HCT116 (cell line): ENCODE data around the gene DENND1A. TPM values are rescaled to one million over a fixed set of nuclear protein-coding genes. Genes with fewer than 3 reads are reported as not detected.

Source experiments
- ATAC-seq: fragments of 200-7000 bp; cut with Tn5 transposase; 2 replicates; pipeline ENCODE4 v1.9.1; 2020; ENCODE audit warnings: mild to moderate bottlenecking, moderate library complexity
- BruUV-seq: library from RNA; stranded (reverse); fragments of 400-500 nt; replicated peaks from 2 replicates; lab custom pipeline; 2021; lab: Mats Ljungman, UMichigan
- CTCF ChIA-PET: fragments of 300-600 bp; sonication (Branson Sonifier 250); formaldehyde crosslinking; loops from one replicate; lab custom pipeline; 2021; ENCODE audit warnings: antibody characterized with exemption; lab: Charles Lee
- POLR2A ChIA-PET: fragments of 300-600, 350-600 bp; sonication (Branson Sonifier 250); formaldehyde crosslinking; loops from one replicate; lab custom pipeline; 2021; ENCODE audit warnings: antibody characterized with exemption; lab: Charles Lee
- RAD21 ChIA-PET, 2 experiments: fragments of 300-600 bp; sonication (Branson Sonifier 250); formaldehyde crosslinking; loops; one replicate each; lab custom pipeline; 2023; ENCODE audit warnings: low total read pairs in 2 of 2; ENCODE audit not compliant: uncharacterized antibody in 2 of 2, unreplicated experiment in 2 of 2, low non-redundant PET in 1 of 2; lab: Charles Lee
- DNase-seq: peaks from one replicate; pipeline ENCODE4 v3.0.0-alpha.2; 2010; ENCODE audit warnings: low read depth, low spot score
- H2AFZ ChIP-seq: fragments of 200-600 bp; shearing (Covaris generic), sonication (generic); 2 replicates; pipeline ENCODE4 v1.6.1; 2017; ENCODE audit warnings: low read depth, mixed run types, mixed read lengths, antibody characterized with exemption, low read length; ENCODE audit not compliant: poor library complexity, severe bottlenecking
- H3K27ac ChIP-seq: 2 replicates; pipeline ENCODE4 v1.5.1; 2012; ENCODE audit warnings: low read depth, low read length
- H3K27me3 ChIP-seq: fragments of 200-600 bp; sonication (generic); 2 replicates; pipeline ENCODE4 v1.6.1; 2016; ENCODE audit warnings: mixed run types, low read length, mixed read lengths; ENCODE audit not compliant: insufficient read depth
- H3K36me3 ChIP-seq, 2 experiments: fragments of 200-500 bp in 1 of 2; fragments of 200-600 bp in 1 of 2; sonication (Bioruptor generic) in 1 of 2; sonication (generic) in 1 of 2; 2 replicates each; pipeline versions ENCODE4 v1.5.1 to v1.6.1; 2014 to 2016; ENCODE audit warnings: low read length in 2 of 2, inconsistent platforms in 1 of 2, mixed read lengths in 1 of 2, mixed run types in 1 of 2; ENCODE audit not compliant: insufficient read depth in 2 of 2, control insufficient read depth in 1 of 2
- H3K4me1 ChIP-seq, 2 experiments: fragments of 200-600 bp in 1 of 2; sonication (generic) in 1 of 2; 2 replicates each; pipeline versions ENCODE4 v1.5.1 to v1.6.1; 2012 to 2017; ENCODE audit warnings: low read length in 2 of 2, inconsistent platforms in 1 of 2, mild to moderate bottlenecking in 1 of 2, mixed read lengths in 1 of 2, mixed run types in 1 of 2, moderate library complexity in 1 of 2; ENCODE audit not compliant: insufficient read depth in 2 of 2, control insufficient read depth in 1 of 2
- H3K4me2 ChIP-seq: fragments of 200-600 bp; sonication (generic); 2 replicates; pipeline ENCODE4 v1.6.1; 2017; ENCODE audit warnings: mixed run types, low read length, mixed read lengths
- H3K4me3 ChIP-seq, 2 experiments: fragments of 200-600 bp in 1 of 2; sonication (generic) in 1 of 2; replicated peaks in 1 of 2; 2 replicates each; pipeline ENCODE4 v1.5.1; 2011 to 2016; ENCODE audit warnings: low read length in 2 of 2, control low read depth in 1 of 2, low read depth in 1 of 2, mild to moderate bottlenecking in 1 of 2, mixed read lengths in 1 of 2, mixed run types in 1 of 2
- H3K79me2 ChIP-seq: fragments of 200-600 bp; sonication (generic); 2 replicates; pipeline ENCODE4 v1.6.1; 2017; ENCODE audit warnings: mild to moderate bottlenecking, mixed run types, low read length, moderate library complexity, mixed read lengths; ENCODE audit not compliant: insufficient read depth
- H3K9ac ChIP-seq: fragments of 200-600 bp; sonication (generic); 2 replicates; pipeline ENCODE4 v1.6.1; 2016; ENCODE audit warnings: low read length, mixed read lengths
- H3K9me2 ChIP-seq: fragments of 200-600 bp; sonication (generic), shearing (Covaris generic); 2 replicates; pipeline ENCODE4 v1.6.1; 2017; ENCODE audit warnings: mixed run types, mild to moderate bottlenecking, moderate library complexity; ENCODE audit not compliant: insufficient read depth
- H3K9me3 ChIP-seq, 2 experiments: fragments of 200-500 bp in 1 of 2; fragments of 200-600 bp in 1 of 2; sonication (Bioruptor generic) in 1 of 2; sonication (generic) in 1 of 2; 2 replicates each; pipeline ENCODE4 v1.6.1; 2014 to 2017; ENCODE audit warnings: low read length in 2 of 2, mixed read lengths in 2 of 2, inconsistent platforms in 1 of 2, low read depth in 1 of 2, mild to moderate bottlenecking in 1 of 2, mixed run types in 1 of 2, moderate library complexity in 1 of 2; ENCODE audit not compliant: control insufficient read depth in 1 of 2, insufficient read depth in 1 of 2
- H4K20me1 ChIP-seq: fragments of 200-600 bp; sonication (generic), shearing (Covaris generic); 2 replicates; pipeline ENCODE4 v1.6.1; 2017; ENCODE audit warnings: mixed run types, mild to moderate bottlenecking, moderate library complexity; ENCODE audit not compliant: insufficient read depth
- ATF3 ChIP-seq: IDR thresholded peaks from 2 replicates; pipeline ENCODE4 v1.6.1; 2012
- CBX3 ChIP-seq: IDR thresholded peaks from 2 replicates; pipeline ENCODE4 v1.6.1; 2012; ENCODE audit warnings: low read depth
- CEBPB ChIP-seq: IDR thresholded peaks from 2 replicates; pipeline ENCODE4 v1.6.1; 2012; ENCODE audit warnings: low read depth
- EGR1 ChIP-seq: IDR thresholded peaks from 2 replicates; pipeline ENCODE4 v1.6.1; 2012; ENCODE audit warnings: low read depth
- ELF1 ChIP-seq: IDR thresholded peaks from 2 replicates; pipeline ENCODE4 v1.6.1; 2012; ENCODE audit warnings: low read depth, borderline replicate concordance
- EZH2 ChIP-seq: fragments of 200-600 bp; sonication (generic); IDR thresholded peaks from 2 replicates; pipeline ENCODE4 v1.6.1; 2017; ENCODE audit warnings: antibody characterized with exemption, mixed run types
- EZH2phosphoT487 ChIP-seq: fragments of 200-600 bp; IDR thresholded peaks from 2 replicates; pipeline ENCODE4 v1.6.1; 2018; ENCODE audit warnings: antibody characterized with exemption, borderline replicate concordance
- JUND ChIP-seq: IDR thresholded peaks from 2 replicates; pipeline ENCODE4 v1.6.1; 2012
- MAX ChIP-seq: IDR thresholded peaks from 2 replicates; pipeline ENCODE4 v1.6.1; 2012
- POLR2A ChIP-seq: IDR thresholded peaks from 2 replicates; pipeline ENCODE4 v1.7.0; 2011; ENCODE audit warnings: borderline replicate concordance; ENCODE audit not compliant: insufficient read depth, insufficient read length; ENCODE audit errors: extremely low read depth
- POLR2AphosphoS5 ChIP-seq: IDR thresholded peaks from 2 replicates; pipeline ENCODE4 v1.6.1; 2011; ENCODE audit warnings: mild to moderate bottlenecking, low read depth, low read length, moderate library complexity
- RAD21 ChIP-seq: IDR thresholded peaks from 2 replicates; pipeline ENCODE4 v1.6.1; 2012; ENCODE audit warnings: low read depth, mild to moderate bottlenecking
- REST ChIP-seq: IDR thresholded peaks from 2 replicates; pipeline ENCODE4 v1.6.1; 2012; ENCODE audit warnings: low read depth
- SIN3A ChIP-seq: IDR thresholded peaks from 2 replicates; pipeline ENCODE4 v1.6.1; 2012; ENCODE audit warnings: low read depth
- SP1 ChIP-seq: IDR thresholded peaks from 2 replicates; pipeline ENCODE4 v1.6.1; 2012; ENCODE audit warnings: low read depth
- ZFX ChIP-seq: fragments of 450-650 bp; IDR thresholded peaks from 2 replicates; pipeline ENCODE4 v1.6.1; 2017
- ZNF274 ChIP-seq: fragments of 200-500 bp; sonication (Bioruptor generic); IDR thresholded peaks from 2 replicates; pipeline ENCODE4 v1.6.1; 2014; ENCODE audit warnings: mild to moderate bottlenecking, low read depth, low read length, inconsistent platforms
- intact Hi-C: fragments of 100-400 bp; cut with micrococcal nuclease; formaldehyde crosslinking; loops from 2 replicates; pipeline ENCODE4 v1.10.0; 2022
- total RNA-seq: library from RNA; stranded (reverse); gene quantifications from one replicate; pipeline ENCODE4 v1.2.1, GENCODE V29; 2021; ENCODE audit not compliant: unreplicated experiment
- TF ChIP-seq, protein P1 (sequence below), 3 experiments: fragments of 200-600 bp in 1 of 3; sonication (generic) in 1 of 3; IDR thresholded peaks in 2 of 3; conservative IDR thresholded peaks in 1 of 3; 2 replicates each; pipeline ENCODE4 v1.5.1; 2012 to 2017; ENCODE audit warnings: low read depth in 2 of 3, low read length in 2 of 3, antibody characterized with exemption in 1 of 3, borderline replicate concordance in 1 of 3, control low read depth in 1 of 3, mild to moderate bottlenecking in 1 of 3, mixed read lengths in 1 of 3, mixed run types in 1 of 3, moderate library complexity in 1 of 3; ENCODE audit not compliant: insufficient read depth in 1 of 3

Gene DENND1A
- total RNA-seq, 1 experiment from 2014 or later: 33.0 TPM

GRCh38 chr9:123607479-123607878 lies 322.4 kb downstream of the DENND1A start:
- H3K4me2 ChIP-seq: no peak overlapping the region
- no peak overlapping the region for H3K9ac ChIP-seq
- no peaks in the 10 kb centered on the region for H3K9me3 ChIP-seq
- H3K27ac ChIP-seq: no peak overlapping the region
- ChIA-PET CTCF (no interaction called here), POLR2A (no interaction called here), RAD21 (no interaction called here)
- H2AFZ ChIP-seq: no peak overlapping the region
- no peaks in the 10 kb centered on the region for H4K20me1 ChIP-seq
- no peak overlapping the region for H3K4me3 ChIP-seq
- no peak for DNase-seq
- H3K36me3 ChIP-seq: no peaks in the 10 kb centered on the region
- H3K4me1 ChIP-seq: no peaks in the 10 kb centered on the region
- no peaks in the 10 kb centered on the region for H3K9me2 ChIP-seq
- ATAC-seq: no peak
- no peaks in the 10 kb centered on the region for H3K27me3 ChIP-seq
- no TSS peak for BruUV-seq
- intact Hi-C loops: no loop called here
- no peaks in the 10 kb centered on the region for H3K79me2 ChIP-seq
- TF ChIP-seq SP1: no peak
- TF ChIP-seq EZH2: no peak
- no peak for TF ChIP-seq ELF1
- TF ChIP-seq ZFX: no peak
- no peak for TF ChIP-seq JUND
- TF ChIP-seq, all 23 proteins: peak for 0

DNA sequence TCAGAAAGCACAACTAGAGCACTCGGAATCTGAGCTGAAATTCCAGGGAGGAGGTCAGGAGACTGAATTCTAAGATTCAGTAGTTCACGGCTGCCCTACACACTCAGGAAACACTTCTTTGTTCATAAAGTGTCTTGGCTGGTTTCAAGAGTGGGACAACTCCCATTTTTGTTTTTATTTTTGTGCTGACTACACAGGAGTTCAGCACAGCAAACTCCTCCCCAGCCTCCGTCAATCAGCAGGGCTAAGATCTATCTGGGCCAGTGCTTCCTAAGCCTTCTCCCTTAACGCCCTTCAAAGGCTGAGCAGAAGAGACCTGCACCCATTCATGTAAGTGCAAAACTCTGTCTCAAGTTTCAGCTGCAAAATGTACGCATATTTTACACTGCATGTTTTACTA lies 323.8 kb downstream of the DENND1A start:
- H4K20me1 ChIP-seq: no peaks in the 10 kb centered on the region
- H2AFZ ChIP-seq: no peak overlapping the region
- no TSS peak for BruUV-seq
- H3K36me3 ChIP-seq: no peaks in the 10 kb centered on the region
- ATAC-seq (no peak), DNase-seq (no peak)
- no peak overlapping the region for H3K27ac ChIP-seq
- no peak overlapping the region for H3K4me2 ChIP-seq
- ChIA-PET RAD21 (no interaction called here), CTCF (no interaction called here), POLR2A (no interaction called here)
- H3K4me1 ChIP-seq: no peaks in the 10 kb centered on the region
- intact Hi-C loops: no loop called here
- H3K4me3 ChIP-seq: no peak overlapping the region
- H3K27me3 ChIP-seq: no peaks in the 10 kb centered on the region
- H3K9me3 ChIP-seq: no peaks in the 10 kb centered on the region
- H3K79me2 ChIP-seq: no peaks in the 10 kb centered on the region
- no peaks in the 10 kb centered on the region for H3K9me2 ChIP-seq
- no peak overlapping the region for H3K9ac ChIP-seq
- TF ChIP-seq MAX: no peak
- TF ChIP-seq CEBPB: no peak
- TF ChIP-seq, protein P1, sequence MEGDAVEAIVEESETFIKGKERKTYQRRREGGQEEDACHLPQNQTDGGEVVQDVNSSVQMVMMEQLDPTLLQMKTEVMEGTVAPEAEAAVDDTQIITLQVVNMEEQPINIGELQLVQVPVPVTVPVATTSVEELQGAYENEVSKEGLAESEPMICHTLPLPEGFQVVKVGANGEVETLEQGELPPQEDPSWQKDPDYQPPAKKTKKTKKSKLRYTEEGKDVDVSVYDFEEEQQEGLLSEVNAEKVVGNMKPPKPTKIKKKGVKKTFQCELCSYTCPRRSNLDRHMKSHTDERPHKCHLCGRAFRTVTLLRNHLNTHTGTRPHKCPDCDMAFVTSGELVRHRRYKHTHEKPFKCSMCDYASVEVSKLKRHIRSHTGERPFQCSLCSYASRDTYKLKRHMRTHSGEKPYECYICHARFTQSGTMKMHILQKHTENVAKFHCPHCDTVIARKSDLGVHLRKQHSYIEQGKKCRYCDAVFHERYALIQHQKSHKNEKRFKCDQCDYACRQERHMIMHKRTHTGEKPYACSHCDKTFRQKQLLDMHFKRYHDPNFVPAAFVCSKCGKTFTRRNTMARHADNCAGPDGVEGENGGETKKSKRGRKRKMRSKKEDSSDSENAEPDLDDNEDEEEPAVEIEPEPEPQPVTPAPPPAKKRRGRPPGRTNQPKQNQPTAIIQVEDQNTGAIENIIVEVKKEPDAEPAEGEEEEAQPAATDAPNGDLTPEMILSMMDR (IDR thresholded peaks at IDR 0.05 in 2 of 3, conservative IDR thresholded peaks at IDR 0.05 in 1 of 3; ENCODE audit: borderline replicate concordance in 1 of 3, insufficient read depth in 1 of 3, low read depth in 2 of 3, low read length in 2 of 3): no peak
- no peak for TF ChIP-seq EZH2
- TF ChIP-seq ELF1: no peak
- TF ChIP-seq ZFX: no peak
- no peak for TF ChIP-seq SP1
- TF ChIP-seq CBX3: no peak
- no peak for TF ChIP-seq POLR2AphosphoS5
- TF ChIP-seq SIN3A: no peak
- TF ChIP-seq EGR1: no peak
- no peak for TF ChIP-seq REST
- no peak for TF ChIP-seq RAD21
- TF ChIP-seq EZH2phosphoT487: no peak
- TF ChIP-seq ATF3: no peak
- no peak for TF ChIP-seq ZNF274
- no peak for TF ChIP-seq POLR2A
